Parathyroid adenoma (tissue), 2 donors: ENCODE data around the gene SMG1.

Experiments
- H2AFZ ChIP-seq: fragments of 300-600 bp; sonication (generic); one replicate; pipeline ENCODE4 v1.7.0; 2017; ENCODE audit warnings: antibody characterized with exemption, mild to moderate bottlenecking
- H3K27ac ChIP-seq: fragments of 300-600 bp; sonication (generic); one replicate; pipeline ENCODE4 v1.7.0; 2017
- H3K27me3 ChIP-seq: fragments of 300-600 bp; sonication (generic); one replicate; pipeline ENCODE4 v1.7.0; 2017; ENCODE audit warnings: low read length; ENCODE audit not compliant: control insufficient read depth, insufficient read depth
- H3K36me3 ChIP-seq: fragments of 300-600 bp; sonication (generic); one replicate; pipeline ENCODE4 v1.7.0; 2017; ENCODE audit warnings: low read length; ENCODE audit not compliant: control insufficient read depth, insufficient read depth
- H3K4me1 ChIP-seq: fragments of 300-600 bp; sonication (generic); one replicate; pipeline ENCODE4 v1.7.0; 2017; ENCODE audit warnings: control low read depth
- H3K4me2 ChIP-seq: fragments of 300-600 bp; sonication (generic); one replicate; pipeline ENCODE4 v1.7.0; 2017; ENCODE audit warnings: low read length
- H3K4me3 ChIP-seq: fragments of 300-600 bp; sonication (generic); one replicate; pipeline ENCODE4 v1.7.0; 2017; ENCODE audit warnings: low read depth, low read length
- H3K79me2 ChIP-seq: fragments of 300-600 bp; sonication (generic); one replicate; pipeline ENCODE4 v1.7.0; 2017; ENCODE audit warnings: control low read depth
- H3K9ac ChIP-seq: fragments of 300-600 bp; sonication (generic); one replicate; pipeline ENCODE4 v1.7.0; 2017; ENCODE audit warnings: mild to moderate bottlenecking
- H3K9me3 ChIP-seq: fragments of 300-600 bp; sonication (generic); one replicate; pipeline ENCODE4 v1.7.0; 2017; ENCODE audit warnings: low read length; ENCODE audit not compliant: control insufficient read depth
- CTCF ChIP-seq: fragments of 300-600 bp; sonication (generic); IDR thresholded peaks from one replicate; pipeline ENCODE4 v1.7.0; 2017; ENCODE audit warnings: antibody characterized with exemption, mild to moderate bottlenecking
- donor health status: primary hyperparathyroidism.

The SMG1 gene

GRCh38 chr16:18816286-18816685, 109.9 kb downstream of the SMG1 start:
- Histone ChIP-seq H3K27ac (no peak overlapping the region), H3K27me3 (no peaks in the 10 kb centered on the region), H3K9ac (no peak overlapping the region), H3K36me3 (no peaks in the 10 kb centered on the region), H3K79me2 (no peaks in the 10 kb centered on the region), H2AFZ (no peak overlapping the region), H3K9me3 (no peaks in the 10 kb centered on the region), H3K4me2 (no peak overlapping the region), H3K4me1 (no peaks in the 10 kb centered on the region), H3K4me3 (no peak overlapping the region)
- TF ChIP-seq CTCF = no peak

GRCh38 chr16:18811925-18812324, 114.3 kb downstream of the SMG1 start:
- H3K36me3 ChIP-seq = no peaks in the 10 kb centered on the region
- no peaks in the 10 kb centered on the region for H3K9me3 ChIP-seq
- no peaks in the 10 kb centered on the region for H3K27me3 ChIP-seq
- TF ChIP-seq CTCF = no peak
- H3K79me2 ChIP-seq = no peaks in the 10 kb centered on the region
- H3K4me3 ChIP-seq = no peak overlapping the region
- H3K4me2 ChIP-seq = no peak overlapping the region
- H2AFZ ChIP-seq = no peak overlapping the region
- H3K27ac ChIP-seq = no peak overlapping the region
- H3K4me1 ChIP-seq = no peaks in the 10 kb centered on the region
- no peak overlapping the region for H3K9ac ChIP-seq

GRCh38 chr16:18809165-18809564, 117.0 kb downstream of the SMG1 start:
- no peaks in the 10 kb centered on the region for H3K36me3 ChIP-seq
- no peak for TF ChIP-seq CTCF
- no peaks in the 10 kb centered on the region for H3K9me3 ChIP-seq
- no peak overlapping the region for H3K4me3 ChIP-seq
- no peak overlapping the region for H3K4me2 ChIP-seq
- no peak overlapping the region for H3K27ac ChIP-seq
- H2AFZ ChIP-seq = no peak overlapping the region
- no peak overlapping the region for H3K9ac ChIP-seq
- peaks cover under 1% of the 10 kb centered on the region for H3K4me1 ChIP-seq
- H3K79me2 ChIP-seq = no peaks in the 10 kb centered on the region
- H3K27me3 ChIP-seq = no peaks in the 10 kb centered on the region

- Histone ChIP-seq H3K27ac (no peak overlapping the region), H3K4me3 (no peak overlapping the region), H3K9me3 (no peaks in the 10 kb centered on the region), H3K27me3 (no peaks in the 10 kb centered on the region), H3K9ac (no peak overlapping the region), H3K4me1 (peaks cover 2% of the 10 kb centered on the region), H3K36me3 (no peaks in the 10 kb centered on the region), H3K79me2 (peaks cover 7% of the 10 kb centered on the region), H3K4me2 (no peak overlapping the region), H2AFZ (no peak overlapping the region)
- no peak for TF ChIP-seq CTCF
These were observed 120.9 kb downstream of the SMG1 start for GRCh38 chr16:18805257-18805773.

GRCh38 chr16:18804540-18804939, 121.7 kb downstream of the SMG1 start:
- Histone ChIP-seq H3K27me3 (no peaks in the 10 kb centered on the region), H3K9ac (no peak overlapping the region), H3K4me3 (no peak overlapping the region), H2AFZ (no peak overlapping the region), H3K4me2 (no peak overlapping the region), H3K36me3 (no peaks in the 10 kb centered on the region), H3K9me3 (no peaks in the 10 kb centered on the region), H3K79me2 (peaks cover 11% of the 10 kb centered on the region), H3K27ac (peak overlapping the region; percentile 31), H3K4me1 (peaks cover 2% of the 10 kb centered on the region)
- no peak for TF ChIP-seq CTCF
